Islet precursor cell (in vitro differentiated cells): ENCODE results near the gene NADK2.
"Not testable (repeated sequence)": the region's sequence is repeated elsewhere in the genome, so short reads cannot be mapped to it uniquely, and the experiment has no call there.

ENCODE experiments used
- DNase-seq: peaks from one replicate; pipeline ENCODE4 v3.0.0-alpha.2; 2018

Gene NADK2

DNA sequence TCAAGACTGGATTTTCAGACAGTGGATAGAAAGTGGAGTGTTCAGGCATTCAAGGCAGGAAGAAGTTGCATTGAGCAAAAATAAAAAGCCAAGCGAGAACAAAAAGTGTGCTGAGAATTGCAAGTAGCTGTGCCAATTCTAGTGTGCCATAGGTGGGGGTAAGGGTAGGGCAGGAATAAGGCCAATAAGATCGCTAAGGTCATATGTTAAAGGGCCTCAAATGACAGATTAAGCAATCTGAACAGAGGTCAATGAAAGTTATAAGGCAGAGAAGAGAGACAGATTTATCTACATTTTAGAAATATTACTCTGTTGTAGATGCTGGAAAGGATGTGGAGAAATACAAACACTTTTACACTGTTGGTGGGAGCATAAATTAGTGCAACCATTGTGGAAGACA lies 36.4 kb downstream of the NADK2 start:
- no peak for DNase-seq

DNA sequence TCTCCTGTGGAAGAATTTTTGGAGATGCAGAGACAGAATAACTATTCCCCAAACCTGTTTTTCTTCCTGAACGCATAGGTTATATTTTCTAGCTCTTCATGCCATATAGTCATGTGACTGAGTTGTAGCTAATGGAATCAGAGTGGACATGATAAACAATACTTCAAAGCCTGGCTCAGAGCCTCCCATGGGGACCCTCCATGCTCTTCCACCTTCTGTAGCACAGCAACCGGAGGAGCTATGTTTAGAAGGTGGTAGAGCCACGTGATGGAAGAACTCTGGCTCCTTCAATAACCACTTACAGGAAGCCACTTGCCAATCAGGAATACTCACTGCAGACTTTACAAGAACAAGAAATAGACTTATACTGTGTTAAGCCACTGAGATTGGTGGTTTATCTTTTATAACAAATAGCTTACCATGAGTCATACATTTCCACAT lies 39.2 kb downstream of the NADK2 start:
- DNase-seq = no peak

DNA sequence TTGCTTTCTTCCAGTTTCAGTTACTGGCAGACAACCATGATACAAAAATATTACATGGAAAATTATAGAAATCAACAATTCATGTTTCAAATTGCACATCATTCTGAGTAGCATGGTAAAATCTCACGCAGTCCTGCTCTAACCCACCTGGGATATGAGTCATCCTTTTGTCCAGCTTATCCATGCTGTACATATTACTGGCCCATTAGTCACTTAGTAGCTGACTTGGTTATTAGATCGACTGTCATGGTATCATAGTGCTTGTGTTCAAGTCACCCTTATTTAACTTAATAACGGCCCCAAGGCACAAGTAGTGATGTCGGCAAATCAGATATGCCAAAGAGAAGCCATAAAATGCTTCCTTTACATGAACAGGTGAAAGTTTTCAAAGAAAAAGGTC lies 41.2 kb downstream of the NADK2 start:
- no peak for DNase-seq

DNA sequence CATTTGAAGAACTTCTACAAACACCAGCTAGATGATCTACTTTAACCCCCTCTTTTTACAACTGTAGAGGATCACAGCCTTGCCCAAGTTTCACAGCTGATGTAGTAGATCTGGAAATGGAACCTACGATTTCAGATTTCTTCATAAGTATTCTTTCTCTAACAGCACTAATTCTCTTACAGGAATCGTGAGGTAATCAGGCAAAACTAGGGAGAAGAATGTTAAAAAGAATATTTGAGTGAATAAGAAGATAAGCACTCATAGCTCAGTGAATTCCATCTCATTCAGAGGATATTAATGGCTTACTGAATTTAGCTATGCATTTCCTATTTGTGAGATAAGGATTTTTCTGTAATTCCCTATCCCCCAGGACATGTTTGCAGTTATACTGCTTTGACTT lies 42.1 kb downstream of the NADK2 start:
- no peak for DNase-seq

DNA sequence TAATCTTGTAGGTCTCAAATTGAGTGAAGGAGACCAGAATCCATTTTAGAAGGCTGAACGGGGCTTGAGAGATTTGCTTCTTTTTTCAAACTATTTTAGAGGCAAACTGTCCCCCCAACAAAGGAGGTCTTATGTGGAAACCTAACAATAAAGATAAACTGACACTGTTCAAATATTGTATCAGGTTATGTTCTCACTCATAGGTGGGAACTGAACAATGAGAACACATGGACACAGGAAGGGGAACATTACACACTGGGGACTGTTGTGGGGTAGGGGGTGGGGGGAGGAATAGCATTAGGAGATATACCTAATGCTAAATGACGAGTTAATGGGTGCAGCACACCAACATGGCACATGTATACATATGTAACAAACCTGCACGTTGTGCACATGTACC lies 42.9 kb downstream of the NADK2 start:
- DNase-seq = not testable (repeated sequence)

DNA sequence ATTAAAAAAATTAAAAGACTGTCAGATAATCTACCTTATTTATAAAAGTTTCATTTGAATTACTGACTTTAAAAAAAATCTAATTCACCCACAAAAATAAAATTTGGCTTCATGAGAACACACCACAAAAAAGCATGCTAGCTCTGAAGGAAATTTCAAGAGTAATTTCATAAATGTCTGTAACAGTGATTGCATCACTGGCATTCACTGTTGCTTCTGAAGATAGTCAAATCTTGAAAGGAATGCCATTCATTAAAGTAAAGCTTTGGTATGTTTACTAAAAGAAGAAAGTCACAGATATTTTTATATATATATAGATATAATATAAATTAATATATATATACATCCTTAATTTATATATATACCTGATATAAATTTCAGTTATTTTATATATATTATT lies 43.4 kb downstream of the NADK2 start:
- no peak for DNase-seq

DNA sequence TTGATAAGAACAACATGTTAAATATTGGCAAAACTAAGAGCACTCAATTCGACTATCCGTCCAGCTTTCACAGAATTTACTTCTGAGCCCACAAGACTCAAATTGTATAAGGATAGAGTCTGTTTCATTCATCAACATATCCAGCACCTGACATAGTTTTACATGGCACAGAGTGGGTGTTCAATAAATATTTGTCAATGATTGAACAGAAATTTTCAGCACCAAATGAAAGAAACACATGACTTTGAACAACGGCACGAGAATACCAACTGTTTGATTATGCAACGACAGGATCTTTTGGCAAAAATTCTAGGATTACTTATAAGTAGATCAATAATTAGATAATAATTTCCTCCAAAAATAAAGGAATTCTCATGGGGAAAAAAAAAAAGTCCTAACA lies 48.0 kb downstream of the NADK2 start:
- no peak for DNase-seq

DNA sequence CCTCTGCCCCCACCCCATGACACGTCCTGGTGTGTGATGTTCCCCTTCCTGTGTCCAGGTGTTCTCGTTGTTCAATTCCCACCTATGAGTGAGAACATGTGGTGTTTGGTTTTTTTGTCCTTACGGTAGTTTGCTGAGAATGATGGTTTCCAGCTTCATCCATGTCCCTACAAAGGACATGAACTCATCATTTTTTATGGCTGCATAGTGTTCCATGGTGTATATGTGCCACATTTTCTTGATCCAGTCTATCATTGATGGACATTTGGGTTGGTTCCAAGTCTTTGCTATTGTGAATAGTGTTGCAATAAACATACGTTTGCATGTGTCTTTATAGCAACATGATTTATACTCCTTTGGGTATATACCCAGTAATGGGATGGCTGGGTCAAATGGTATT lies 57.3 kb downstream of the NADK2 start:
- DNase-seq = not testable (repeated sequence)

DNA sequence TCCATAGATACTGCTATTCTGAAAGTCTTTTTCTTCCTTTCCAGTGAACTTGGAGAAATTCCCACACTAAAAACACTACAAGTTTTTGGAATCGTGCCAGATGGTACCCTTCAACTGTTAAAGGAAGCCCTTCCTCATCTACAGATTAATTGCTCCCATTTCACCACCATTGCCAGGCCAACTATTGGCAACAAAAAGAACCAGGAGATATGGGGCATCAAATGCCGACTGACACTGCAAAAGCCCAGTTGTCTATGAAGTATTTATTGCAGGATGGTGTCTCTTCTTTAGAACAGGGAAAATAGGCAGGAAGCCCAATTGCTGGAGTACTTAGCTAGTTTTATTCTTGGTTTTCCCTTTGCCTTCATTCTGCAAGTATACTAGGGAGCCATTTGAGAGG lies 60.0 kb downstream of the NADK2 start:
- DNase-seq = no peak

DNA sequence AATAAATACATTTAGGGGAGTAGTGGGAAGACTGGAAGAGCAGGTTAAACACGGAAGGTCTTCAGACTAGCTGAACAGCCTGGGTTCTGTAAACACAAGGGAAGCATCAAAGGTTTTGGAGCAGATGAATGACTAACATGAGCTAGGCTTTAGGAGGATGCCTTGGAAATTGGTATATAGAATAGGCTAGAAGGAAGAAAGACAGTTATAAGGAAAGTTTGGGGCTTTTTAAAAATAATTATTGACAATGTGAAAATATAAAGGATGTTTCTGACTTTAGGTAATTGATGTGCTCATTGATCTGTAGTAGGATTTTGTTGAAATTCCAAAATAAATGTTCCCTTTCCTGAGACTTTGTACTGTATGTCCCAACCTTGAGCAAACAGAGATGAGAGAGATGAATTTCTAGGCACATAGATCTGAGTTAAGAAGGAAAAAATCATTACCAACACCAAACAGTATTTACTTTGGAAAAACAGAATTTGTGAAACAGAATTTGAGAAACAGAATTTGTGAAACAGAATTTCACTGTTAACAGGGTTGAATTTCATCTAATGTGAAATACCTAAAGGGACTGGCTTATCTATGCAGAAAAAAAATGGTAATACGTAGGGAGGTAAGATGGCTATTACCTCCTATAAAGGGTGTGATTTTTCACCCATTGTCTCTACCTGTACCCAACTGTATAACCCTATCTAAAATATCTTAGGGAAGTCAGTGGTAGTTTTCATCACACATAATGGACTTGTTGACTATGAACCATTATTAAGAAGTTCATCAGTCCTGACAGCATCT lies 61.0 kb downstream of the NADK2 start:
- DNase-seq = no peak

DNA sequence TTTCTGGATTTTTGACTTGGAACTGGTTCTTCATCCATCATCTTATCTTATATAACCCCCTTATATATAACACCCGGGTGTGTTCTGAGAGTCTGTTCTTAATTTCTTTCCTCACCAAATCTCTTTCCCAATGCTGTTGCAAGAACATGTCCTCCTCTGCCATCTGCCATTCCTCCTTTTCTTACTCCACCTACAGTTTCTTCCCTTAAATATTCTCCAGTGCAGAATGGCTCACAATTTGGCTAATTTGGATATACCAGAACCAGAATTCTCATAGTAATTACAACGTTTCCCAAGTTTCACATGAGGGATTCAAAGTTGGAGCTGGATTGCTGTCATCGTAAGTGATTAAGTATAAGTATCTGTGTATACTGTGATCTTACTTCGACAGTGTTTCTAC lies 61.8 kb downstream of the NADK2 start:
- DNase-seq = no peak

DNA sequence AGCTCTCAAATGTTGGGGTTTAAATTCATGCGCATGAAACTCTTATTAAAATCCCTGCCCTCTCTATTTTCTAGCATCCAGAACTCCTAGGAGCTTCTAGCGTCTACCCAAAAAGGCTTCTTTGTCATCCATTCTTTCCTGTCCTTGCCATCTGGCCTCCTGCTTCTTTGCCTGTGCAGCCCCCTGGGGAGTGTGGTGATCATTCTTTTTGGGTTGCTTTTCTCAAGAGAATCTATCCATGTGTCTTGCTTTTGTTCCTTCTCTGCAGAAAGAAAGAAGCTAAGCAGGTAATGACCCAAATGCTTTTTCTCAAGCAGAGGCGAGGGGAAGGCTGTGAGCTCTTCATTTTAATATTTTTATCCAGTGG lies 63.2 kb downstream of the NADK2 start:
- DNase-seq = no peak

DNA sequence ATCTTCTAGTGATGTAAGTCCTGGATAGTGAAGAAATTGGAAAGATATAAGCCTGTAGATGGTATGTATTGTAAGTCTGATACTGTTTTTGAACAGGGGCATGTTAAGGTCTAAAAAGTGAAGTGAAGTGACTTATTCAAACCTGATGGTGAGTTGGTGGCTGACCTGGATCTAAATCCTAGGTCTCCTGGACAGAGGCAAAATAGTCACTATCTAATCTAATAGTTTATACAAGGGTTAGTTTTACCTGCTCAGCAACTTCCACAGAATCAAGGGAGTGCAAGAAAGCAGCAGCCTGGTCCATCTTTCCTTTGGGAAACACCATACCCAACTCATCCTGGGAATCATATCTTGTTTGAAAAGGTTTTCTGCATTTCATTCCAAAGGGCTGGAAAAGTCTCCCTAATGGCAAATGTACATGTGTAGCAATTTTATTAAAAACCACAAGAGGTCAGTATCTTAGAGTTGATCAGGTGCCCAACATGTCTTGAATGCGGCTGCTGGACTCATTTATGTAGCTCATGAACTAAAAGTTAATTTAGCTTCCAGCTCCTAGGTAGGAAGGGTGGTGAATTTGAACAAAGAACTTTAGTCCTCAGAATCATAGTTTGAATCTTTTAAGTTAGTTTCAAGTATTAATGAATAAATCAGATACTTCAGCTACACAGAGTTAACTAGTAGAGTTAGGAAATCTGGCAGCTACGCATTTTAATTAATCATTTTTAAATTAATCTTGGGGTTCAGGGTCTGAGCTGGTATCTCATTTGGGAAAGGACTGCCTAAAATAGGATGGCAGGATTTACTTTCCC lies 63.8 kb downstream of the NADK2 start:
- no peak for DNase-seq

DNA sequence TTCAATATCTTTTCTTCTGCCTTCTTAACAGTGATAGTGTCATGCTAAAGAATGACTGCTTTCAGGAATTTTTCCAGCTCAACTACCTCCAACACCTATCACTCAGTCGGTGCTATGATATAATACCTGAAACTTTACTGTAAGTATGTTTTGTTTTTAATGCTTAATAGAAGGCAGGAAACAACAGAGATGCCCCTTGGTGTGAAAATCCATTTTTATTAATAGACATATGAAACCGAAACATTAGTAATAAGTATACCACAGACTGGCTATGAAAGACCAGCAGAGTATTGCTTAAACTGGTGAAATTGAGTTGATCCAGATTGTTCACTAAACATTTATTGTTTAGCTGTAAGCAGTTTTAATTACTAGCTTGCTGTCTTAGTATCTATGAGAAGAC lies 64.6 kb downstream of the NADK2 start:
- no peak for DNase-seq

DNA sequence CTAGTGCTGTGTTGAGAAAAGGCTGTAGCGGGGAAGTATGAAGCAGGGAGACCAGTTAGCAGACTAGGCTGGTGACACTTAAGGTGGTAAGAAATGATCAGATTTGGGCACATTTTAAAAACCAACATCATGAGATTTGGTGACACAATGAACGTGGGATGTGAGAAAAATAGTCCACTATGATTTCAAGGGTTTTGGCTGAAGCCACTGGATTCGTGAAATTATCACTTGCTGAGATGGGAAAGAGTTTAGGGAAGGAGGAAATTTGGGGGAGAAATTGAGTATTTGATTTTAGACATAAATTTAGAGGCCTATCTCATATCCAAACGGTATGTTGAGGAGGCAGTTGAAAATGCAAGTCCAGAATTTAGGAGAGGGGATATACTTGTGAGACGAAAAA lies 66.7 kb downstream of the NADK2 start:
- no peak for DNase-seq

DNA sequence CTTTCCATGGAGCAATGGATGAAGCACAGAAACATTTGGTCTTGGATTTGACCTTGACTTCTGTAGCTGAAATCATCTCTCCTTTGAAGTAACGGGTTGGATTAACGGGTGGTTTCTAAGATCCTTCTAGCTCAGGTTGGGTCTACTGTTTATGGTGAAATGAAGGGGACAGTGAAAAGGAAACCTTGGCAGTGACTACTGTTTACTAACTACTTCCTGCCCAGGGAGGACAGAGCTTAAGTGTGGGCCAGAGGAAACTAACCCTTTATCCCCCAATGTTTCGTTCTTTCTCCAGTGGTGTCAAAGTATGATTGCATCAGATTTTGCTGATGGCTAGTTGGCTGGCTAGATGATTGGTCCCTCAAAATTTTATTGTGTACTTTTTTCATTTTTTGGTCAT lies 67.6 kb downstream of the NADK2 start:
- DNase-seq = no peak

DNA sequence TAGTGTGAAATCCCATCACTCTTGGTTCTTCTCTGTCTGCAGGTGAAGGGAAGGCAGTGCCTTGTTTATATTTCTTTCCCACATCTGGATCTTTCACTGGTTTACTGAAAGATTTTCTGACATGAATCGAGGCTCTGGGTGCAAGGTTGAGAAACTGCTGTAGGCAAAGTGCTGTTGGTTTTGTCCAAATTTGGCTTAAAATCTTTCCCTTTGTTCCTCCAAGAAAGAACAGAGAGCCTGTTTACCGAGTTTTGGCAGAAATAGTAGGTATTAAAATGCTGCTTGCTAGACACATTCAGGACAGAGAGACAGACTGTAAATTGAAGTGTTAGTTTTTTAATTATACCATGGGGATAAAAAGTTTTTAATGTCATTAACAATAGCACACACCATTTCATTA lies 68.3 kb downstream of the NADK2 start:
- no peak for DNase-seq

DNA sequence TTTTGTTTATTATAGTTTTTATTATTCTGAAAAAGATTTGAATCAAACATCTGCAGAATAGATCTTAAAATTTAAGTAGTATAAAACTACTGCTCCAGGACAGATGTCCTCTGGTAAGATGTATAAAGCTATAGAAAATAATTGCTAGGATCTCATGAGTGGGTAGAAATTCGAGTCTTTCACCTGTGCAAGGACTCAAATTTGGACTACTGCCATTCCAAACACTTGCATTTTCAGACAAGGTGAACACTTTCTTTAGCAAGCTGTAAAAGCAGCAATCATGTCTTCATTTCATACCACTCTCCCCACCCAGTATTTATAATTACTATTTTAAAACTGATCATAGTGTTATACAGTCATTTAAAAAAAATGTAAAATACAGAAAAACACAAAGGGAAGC lies 69.1 kb downstream of the NADK2 start:
- DNase-seq = no peak

DNA sequence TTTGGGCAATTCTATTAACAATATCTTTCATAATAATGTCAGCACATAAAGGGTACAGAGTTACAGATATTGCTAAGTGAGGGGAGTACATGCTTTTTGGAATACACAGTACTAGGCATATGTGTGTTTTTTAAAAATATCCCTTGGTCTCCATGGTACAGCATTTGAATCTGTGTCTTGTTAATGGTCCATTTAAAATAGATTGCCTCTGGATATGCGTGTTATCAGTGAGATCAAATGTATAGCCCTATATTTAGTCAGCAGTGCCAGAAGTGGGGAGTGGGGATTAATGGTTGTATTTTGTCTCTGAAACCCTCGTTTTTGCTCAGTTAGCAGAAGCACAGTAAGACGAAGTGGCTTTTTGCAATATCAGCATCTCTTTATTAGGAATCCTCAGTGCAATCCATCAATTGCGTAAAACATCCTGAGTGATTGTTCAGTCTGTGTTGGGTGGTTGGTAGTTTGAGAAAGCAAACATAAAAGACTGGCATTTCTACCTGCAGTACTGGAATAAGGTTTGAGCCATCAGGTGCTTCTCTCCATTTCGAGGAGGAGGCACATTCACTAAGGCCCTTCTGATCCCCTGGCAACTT lies 70.8 kb downstream of the NADK2 start:
- no peak for DNase-seq

DNA sequence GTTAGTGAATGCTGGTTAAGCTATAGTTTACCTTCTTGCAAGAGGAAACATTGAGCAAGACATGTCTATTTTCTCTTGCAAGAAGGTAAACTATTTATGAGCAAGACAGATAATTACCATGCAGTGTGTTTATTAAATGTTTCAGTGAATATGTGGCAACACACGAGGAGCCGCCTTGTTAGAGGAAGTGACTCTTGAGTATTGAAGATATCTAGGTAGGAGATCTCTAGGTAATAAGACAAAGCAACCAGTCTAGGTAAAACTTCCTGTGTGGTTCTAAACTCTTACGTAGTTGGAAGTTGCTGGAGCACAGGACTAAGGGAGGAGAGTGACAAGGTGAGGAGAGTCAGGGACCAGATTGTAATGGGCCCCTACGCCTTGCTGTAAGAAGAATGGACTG lies 73.0 kb downstream of the NADK2 start:
- no peak for DNase-seq

DNA sequence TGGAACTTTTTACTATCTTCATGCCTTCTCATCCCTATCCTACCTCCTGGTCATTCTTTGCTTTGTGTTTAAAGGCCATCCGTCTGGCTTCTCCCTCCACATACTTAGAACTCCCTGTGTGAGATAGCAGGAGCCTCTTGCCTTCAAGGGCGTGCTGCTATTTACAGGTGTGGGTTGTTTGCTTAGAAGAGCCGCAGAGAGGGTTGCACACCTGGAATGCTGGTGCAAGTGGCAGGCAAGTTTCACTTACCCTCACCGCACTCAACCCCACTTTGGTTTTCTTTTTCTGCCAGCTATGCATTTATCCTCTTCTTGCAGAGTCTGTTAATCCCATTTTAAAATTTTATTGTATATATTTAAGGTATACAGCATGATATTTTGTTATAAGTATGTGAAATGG lies 77.3 kb downstream of the NADK2 start:
- no peak for DNase-seq

DNA sequence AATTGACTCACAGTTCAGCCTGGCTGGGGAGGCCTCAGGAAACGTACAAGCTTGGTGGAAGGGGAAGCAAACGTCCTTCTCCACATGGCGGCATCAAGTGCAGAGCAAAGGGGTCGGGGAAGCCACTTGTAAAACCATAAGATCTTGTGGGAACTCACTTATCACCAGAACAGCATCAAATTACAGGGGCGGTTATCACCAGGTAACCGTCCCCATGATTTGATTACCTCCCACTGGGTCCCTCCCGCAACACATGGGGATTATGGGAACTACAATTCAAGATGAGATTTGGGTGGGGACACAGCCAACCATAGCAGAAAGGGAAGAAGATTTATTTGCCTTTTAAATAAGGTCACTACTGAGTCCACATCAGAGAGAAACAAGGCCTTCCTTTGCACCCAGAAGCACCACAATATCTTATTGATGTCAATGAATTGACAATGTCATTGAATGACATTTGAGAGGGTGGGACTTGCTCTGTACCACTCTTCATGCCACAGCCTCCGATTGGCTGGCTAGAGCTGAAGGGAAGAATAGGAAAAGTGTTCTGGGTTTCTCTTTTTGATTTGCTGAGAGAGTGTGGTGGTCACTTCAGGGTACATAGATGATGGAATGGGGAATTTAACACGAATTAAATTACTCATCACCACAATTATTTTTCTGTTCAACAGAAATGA lies 78.8 kb downstream of the NADK2 start:
- no peak for DNase-seq

DNA sequence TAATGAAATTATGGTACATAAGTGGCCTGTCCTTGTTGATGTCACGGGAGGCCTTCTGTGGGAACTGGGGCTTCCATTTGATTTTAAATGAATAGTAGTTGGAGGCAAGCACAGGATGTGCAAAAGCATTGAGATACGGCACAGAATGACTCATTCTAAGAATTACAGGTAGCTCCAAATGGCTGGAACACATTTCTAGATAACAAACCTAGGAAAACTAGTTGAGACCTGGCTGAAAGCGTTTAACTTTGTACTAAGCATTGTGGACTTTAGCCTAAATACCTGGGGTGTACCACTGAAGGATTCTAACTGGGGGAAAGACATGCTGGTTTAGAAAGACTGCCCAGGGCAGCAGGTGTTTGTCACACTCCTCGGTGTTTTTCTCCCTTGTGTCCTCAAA lies 80.4 kb downstream of the NADK2 start:
- DNase-seq = no peak

DNA sequence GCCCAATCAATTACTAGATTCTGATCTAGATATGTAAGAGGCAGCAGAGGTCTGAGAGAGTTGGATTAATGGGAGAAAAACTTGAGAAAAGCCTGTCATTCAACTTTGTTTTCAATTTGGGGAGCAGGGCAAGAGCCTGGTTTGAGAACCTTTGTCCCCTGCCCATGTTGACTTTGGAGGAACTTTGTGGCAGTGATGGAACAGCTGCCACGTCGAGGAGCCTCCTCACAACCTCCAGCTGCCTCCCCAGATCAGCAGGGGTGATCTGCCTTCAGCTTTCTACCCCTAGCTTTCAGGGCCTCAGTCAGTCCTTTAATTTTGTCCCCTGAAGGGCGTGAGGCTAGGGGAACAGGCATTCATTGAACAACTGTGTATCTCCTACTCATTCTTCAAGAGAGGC lies 81.1 kb downstream of the NADK2 start:
- DNase-seq = no peak
